Psoas muscle (tissue), 8 donors: ENCODE results near the gene PDZD4. TPM values are rescaled to one million over a fixed set of nuclear protein-coding genes. Genes with fewer than 3 reads are reported as not detected.

Experiments used
- ATAC-seq, 4 donors: fragments of 200-7000 bp; cut with Tn5 transposase; one replicate each; pipeline ENCODE4 v1.9.1; 2020; ENCODE audit warnings: moderate library complexity in 3 of 4, mild to moderate bottlenecking in 2 of 4
- DNase-seq, 2 donors: peaks; one replicate each; pipeline ENCODE4 v3.0.0-alpha.2; 2020
- H3K27ac ChIP-seq: fragments of 200-600 bp; one replicate; pipeline ENCODE4 v1.8.0; 2022
- H3K27me3 ChIP-seq, 3 donors: fragments of 200-600 bp in 1 of 3; one replicate each; pipeline versions ENCODE4 v1.6.1 to v1.8.0; 2013 to 2022; ENCODE audit warnings: low read length in 2 of 3, mild to moderate bottlenecking in 2 of 3, moderate library complexity in 1 of 3; ENCODE audit not compliant: insufficient read depth in 3 of 3
- H3K36me3 ChIP-seq, 2 donors: fragments of 200-600 bp in 1 of 2; one replicate each; pipeline versions ENCODE4 v1.6.1 to v1.8.0; 2013 to 2022; ENCODE audit warnings: low read depth in 1 of 2, mild to moderate bottlenecking in 1 of 2, moderate library complexity in 1 of 2; ENCODE audit not compliant: insufficient read depth in 1 of 2
- H3K4me1 ChIP-seq: fragments of 200-600 bp; one replicate; pipeline ENCODE4 v1.8.0; 2022
- H3K4me3 ChIP-seq: fragments of 200-600 bp; one replicate; pipeline ENCODE4 v1.8.0; 2022; ENCODE audit warnings: mild to moderate bottlenecking
- H3K9me3 ChIP-seq: fragments of 200-600 bp; one replicate; pipeline ENCODE4 v1.8.0; 2022
- WGBS, 3 donors: extraction: QIAGEN DNeasy Blood & Tissue Kit; methylation state at CpG; one replicate each; pipeline versions ENCODE4 v1.1.6 to v1.1.7; 2013; 5-methylcytosine and 5-hydroxymethylcytosine counted together
- intact Hi-C, 2 donors: fragments of 100-400 bp; cut with DNase I; formaldehyde crosslinking; loops; one replicate each; pipeline versions ENCODE4 v1.11.0 to v1.14.2; 2022
- polyA plus RNA-seq, 3 donors: library from polyadenylated mRNA; stranded (reverse); fragments of 200-250 nt; gene quantifications; one replicate each; pipeline ENCODE4 v1.2.3, GENCODE V29; 2013
- total RNA-seq, 4 donors: library from RNA; stranded (reverse); fragmentation: NEBNext Ultra II Directional in 2 of 4; extraction: Animal tissue kit (Norgen Biotek cat#: 25700) in 2 of 4; gene quantifications; one replicate each; pipeline versions ENCODE4 v1.2.1 to v1.2.4, GENCODE V29; 2021 to 2023
- TF ChIP-seq, protein P1 (sequence below): fragments of 200-600 bp; IDR thresholded peaks from one replicate; pipeline ENCODE4 v1.8.0; 2022; ENCODE audit warnings: antibody characterized with exemption
- donor health status: healthy with polysubstance abuse.
- donor health status: DM: no; HTN: no; CAD: no; lungs with moderate emphysema.
- donor health status: Bipolar disorder and iron deficiency.
- donor health status: healthy.
- donor health status: DM: yes; HTN: yes; CAD: no.
- donor health status: DM: no; HTN: no; CAD: no.
- donor health status: DM: no; HTN: no; CAD: no.
- donor health status: DM: yes; HTN: yes; CAD: no.

Gene PDZD4
- total and polyA plus RNA-seq, 7 donors, result 0.50 to 2.1 (median 1.3) TPM

DNA sequence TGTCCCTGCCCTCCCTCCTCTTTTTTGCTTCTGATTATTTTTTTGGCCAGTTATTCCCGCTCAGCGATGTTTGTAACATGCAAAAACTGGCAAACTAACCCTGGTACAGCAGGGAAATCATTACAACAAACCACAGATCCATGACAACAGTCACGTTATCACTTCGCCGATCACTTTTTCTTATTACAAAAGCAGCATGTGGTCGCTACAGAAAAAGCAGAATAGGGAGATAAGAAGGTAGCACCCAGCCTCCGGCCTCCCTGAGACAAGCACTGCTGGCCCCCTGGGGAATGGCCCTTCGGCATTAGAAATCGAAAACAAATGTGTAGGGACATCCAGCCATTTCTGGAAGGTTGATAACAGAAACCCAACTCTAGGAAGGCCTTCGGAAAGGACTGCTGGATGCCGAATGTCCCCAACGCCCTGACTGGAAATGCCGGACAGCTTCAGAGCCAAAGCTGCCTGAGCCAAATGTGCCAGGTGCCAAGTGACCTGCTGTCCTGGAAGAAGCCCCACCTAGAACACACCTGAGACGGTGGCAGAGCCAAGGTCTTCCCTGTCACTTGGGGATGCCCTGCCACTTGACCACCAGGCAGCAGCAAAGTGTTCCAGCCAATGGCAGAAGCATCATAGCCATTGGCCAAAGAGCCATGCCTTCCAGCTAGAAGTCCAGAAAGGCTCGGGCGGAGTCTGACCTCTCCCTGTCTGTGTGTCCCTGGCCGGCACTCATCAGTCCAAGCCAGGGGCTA lies 39.1 kb downstream of the PDZD4 start:
- no peaks in the 10 kb centered on the region for H3K9me3 ChIP-seq
- no peak overlapping the region for H3K27ac ChIP-seq
- ATAC-seq, result no peak
- TF ChIP-seq, protein P1, sequence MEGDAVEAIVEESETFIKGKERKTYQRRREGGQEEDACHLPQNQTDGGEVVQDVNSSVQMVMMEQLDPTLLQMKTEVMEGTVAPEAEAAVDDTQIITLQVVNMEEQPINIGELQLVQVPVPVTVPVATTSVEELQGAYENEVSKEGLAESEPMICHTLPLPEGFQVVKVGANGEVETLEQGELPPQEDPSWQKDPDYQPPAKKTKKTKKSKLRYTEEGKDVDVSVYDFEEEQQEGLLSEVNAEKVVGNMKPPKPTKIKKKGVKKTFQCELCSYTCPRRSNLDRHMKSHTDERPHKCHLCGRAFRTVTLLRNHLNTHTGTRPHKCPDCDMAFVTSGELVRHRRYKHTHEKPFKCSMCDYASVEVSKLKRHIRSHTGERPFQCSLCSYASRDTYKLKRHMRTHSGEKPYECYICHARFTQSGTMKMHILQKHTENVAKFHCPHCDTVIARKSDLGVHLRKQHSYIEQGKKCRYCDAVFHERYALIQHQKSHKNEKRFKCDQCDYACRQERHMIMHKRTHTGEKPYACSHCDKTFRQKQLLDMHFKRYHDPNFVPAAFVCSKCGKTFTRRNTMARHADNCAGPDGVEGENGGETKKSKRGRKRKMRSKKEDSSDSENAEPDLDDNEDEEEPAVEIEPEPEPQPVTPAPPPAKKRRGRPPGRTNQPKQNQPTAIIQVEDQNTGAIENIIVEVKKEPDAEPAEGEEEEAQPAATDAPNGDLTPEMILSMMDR, result no peak
- intact Hi-C loops, result no loop called here
- H3K36me3 ChIP-seq, result peaks cover 0 to 29% of the 10 kb centered on the region in 2 donors
- H3K4me3 ChIP-seq, result no peak overlapping the region
- 54 to 81% (median 67%) methylated on average over 14 to 17 of the region's 17 CpGs for WGBS, 3 donors
- peaks cover 13% of the 10 kb centered on the region for H3K4me1 ChIP-seq
- no peak for DNase-seq
- H3K27me3 ChIP-seq, result no peaks in the 10 kb centered on the region

DNA sequence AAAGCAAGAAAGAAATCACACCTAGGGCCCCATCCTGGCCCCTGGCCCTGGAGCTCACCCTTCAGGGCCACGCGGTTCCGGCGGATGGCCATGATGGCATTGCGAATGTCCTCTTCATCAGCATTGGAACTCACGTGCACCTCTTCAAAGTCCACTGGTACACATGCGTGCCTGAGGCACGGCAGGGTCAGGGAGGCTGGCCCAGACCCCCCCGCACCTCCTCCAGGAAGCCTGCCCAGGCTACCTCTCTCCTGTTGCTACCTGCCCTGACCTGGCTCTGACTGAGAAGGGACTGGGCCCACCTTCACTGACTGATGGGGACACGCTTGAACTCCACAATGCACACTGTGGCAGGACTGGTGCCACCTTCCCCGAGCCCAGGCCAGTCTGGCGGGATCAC lies 40.7 kb downstream of the PDZD4 start:
- no peak overlapping the region for H3K4me3 ChIP-seq
- peaks cover 0 to 41% of the 10 kb centered on the region in 2 donors for H3K36me3 ChIP-seq
- ATAC-seq (no peak), DNase-seq (no peak)
- no peaks in the 10 kb centered on the region for H3K27me3 ChIP-seq
- no peaks in the 10 kb centered on the region for H3K9me3 ChIP-seq
- TF ChIP-seq, protein P1, result no peak
- WGBS, 3 donors, result 87 to 99% (median 94%) methylated on average over 10 to 12 of the region's 12 CpGs
- intact Hi-C loops, result no loop called here
- peaks cover 8% of the 10 kb centered on the region for H3K4me1 ChIP-seq
- no peak overlapping the region for H3K27ac ChIP-seq

DNA sequence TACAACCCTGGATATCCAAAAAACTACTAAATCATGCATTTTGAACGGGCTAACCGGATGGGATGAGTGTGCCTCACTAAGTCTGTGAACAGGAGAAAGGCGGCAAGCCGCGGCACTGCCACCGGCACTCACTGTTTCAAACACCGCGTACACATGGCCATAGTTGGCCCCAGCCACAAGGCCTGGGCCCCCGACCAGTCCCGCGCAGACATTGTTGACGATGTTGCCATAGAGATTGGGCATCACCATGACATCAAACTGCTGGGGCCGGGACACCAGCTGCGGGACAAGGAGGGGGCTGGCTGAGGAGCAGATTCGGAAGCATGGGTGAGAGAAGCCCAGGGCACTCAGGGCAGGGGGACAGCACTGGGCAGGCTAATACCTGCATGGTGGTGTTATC lies 43.7 kb downstream of the PDZD4 start:
- ATAC-seq, result no peak
- Histone ChIP-seq H3K4me1 (no peaks in the 10 kb centered on the region), H3K36me3 (peaks cover 2 to 46% of the 10 kb centered on the region in 2 donors), H3K27ac (no peak overlapping the region), H3K9me3 (no peaks in the 10 kb centered on the region), H3K4me3 (no peak overlapping the region), H3K27me3 (no peaks in the 10 kb centered on the region)
- intact Hi-C loops, result no loop called here
- DNase-seq, result no peak
- TF ChIP-seq, protein P1, result no peak
- WGBS, 3 donors, result 30 to 62% (median 54%) methylated on average over 13 to 15 of the region's 15 CpGs

DNA sequence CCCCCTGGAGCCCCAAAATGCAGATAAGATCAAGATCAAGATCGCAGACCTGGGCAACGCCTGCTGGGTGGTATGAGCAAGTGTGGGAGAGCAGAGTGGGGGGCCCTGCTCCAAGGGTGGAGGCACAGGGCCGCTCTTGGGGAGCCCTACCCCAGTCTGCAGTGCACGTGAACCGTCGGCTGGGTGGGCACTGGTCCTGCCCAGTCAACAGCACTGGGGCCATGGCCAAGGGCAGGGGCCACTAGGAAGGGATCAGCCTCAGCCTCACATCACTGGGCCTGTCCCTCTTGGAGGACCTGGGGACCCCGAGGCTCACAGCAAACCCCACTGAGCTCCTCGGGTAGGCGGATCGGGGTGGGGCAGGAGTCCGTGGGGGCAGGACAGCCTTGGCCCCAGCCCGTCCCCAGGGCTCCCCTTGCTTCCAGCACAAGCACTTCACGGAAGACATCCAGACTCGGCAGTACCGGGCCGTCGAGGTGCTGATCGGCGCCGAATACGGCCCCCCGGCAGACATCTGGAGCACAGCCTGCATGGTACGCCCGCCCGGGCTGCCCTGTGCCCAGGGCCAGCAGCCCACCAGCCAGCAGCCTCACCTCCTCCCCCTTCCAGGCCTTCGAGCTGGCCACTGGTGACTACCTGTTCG lies 45.9 kb downstream of the PDZD4 start:
- Histone ChIP-seq H3K4me1 (no peaks in the 10 kb centered on the region), H3K36me3 (peaks cover 2 to 39% of the 10 kb centered on the region in 2 donors), H3K27ac (no peak overlapping the region), H3K9me3 (no peaks in the 10 kb centered on the region), H3K4me3 (no peak overlapping the region), H3K27me3 (no peaks in the 10 kb centered on the region)
- ATAC-seq (no peak), DNase-seq (no peak)
- TF ChIP-seq, protein P1, result no peak
- intact Hi-C loops, result loop anchor here in 1 of 2 donors (5.0 kb wide), 1 partner anchor 183 kb away; no protein-coding TSS in a partner anchor
- 86 to 89% (median 87%) methylated on average over 16 to 27 of the region's 27 CpGs for WGBS, 3 donors
